ENCODE data around the gene B3GALT6.

The B3GALT6 gene

GRCh38 chr1:1223891-1224290 lies 8.1 kb upstream of the B3GALT6 start:
- peaks cover 6% of the 10 kb centered on the region; the same call in 1 of the 2 replicates for H3K36me3 ChIP-seq (ENCODE audit: insufficient read depth)
- no peak overlapping the region for H2AFZ ChIP-seq (ENCODE audit: low read depth)
- H3K4me3 ChIP-seq (IDR thresholded peaks at IDR 0.05; ENCODE audit: insufficient read depth, low read depth, low read length): no peak overlapping the region
- no peak overlapping the region for H3K9ac ChIP-seq
- H3K4me1 ChIP-seq (ENCODE audit: low read depth, poor library complexity, severe bottlenecking): no peaks in the 10 kb centered on the region
- TF ChIP-seq CTCF (conservative IDR thresholded peaks at IDR 0.05; ENCODE audit: low read depth, low read length): no peak
- no peak overlapping the region for H3K27ac ChIP-seq
- H3K27me3 ChIP-seq (ENCODE audit: insufficient read depth, low read depth): no peaks in the 10 kb centered on the region
- peaks cover 16% of the 10 kb centered on the region; the same call in 1 of the 2 replicates for H3K79me2 ChIP-seq (ENCODE audit: insufficient read depth, low read depth)
- no peak overlapping the region for H3K4me2 ChIP-seq
- no peaks in the 10 kb centered on the region for H4K20me1 ChIP-seq (ENCODE audit: insufficient read depth)

GRCh38 chr1:1225238-1225845 lies 6.7 kb upstream of the B3GALT6 start:
- H4K20me1 ChIP-seq (ENCODE audit: insufficient read depth): no peaks in the 10 kb centered on the region

GRCh38 chr1:1225913-1226312 lies 6.1 kb upstream of the B3GALT6 start:
- Histone ChIP-seq H4K20me1 (ENCODE audit: insufficient read depth) (no peaks in the 10 kb centered on the region), H3K4me2 (no peak overlapping the region), H3K9ac (no peak overlapping the region), H3K27me3 (ENCODE audit: insufficient read depth, low read depth) (no peaks in the 10 kb centered on the region), H3K4me3 (IDR thresholded peaks at IDR 0.05; ENCODE audit: insufficient read depth, low read depth, low read length) (no peak overlapping the region), H3K36me3 (ENCODE audit: insufficient read depth) (peaks cover 6% of the 10 kb centered on the region; the same call in 1 of the 2 replicates), H3K79me2 (ENCODE audit: insufficient read depth, low read depth) (peaks cover 36% of the 10 kb centered on the region), H3K27ac (no peak overlapping the region), H2AFZ (ENCODE audit: low read depth) (no peak overlapping the region), H3K4me1 (ENCODE audit: low read depth, poor library complexity, severe bottlenecking) (peaks cover 4% of the 10 kb centered on the region)
- TF ChIP-seq CTCF (conservative IDR thresholded peaks at IDR 0.05; ENCODE audit: low read depth, low read length): no peak

More at GRCh38 chr1:1225238-1225845, 6.7 kb upstream of the B3GALT6 start:
- Histone ChIP-seq H3K9ac (no peak overlapping the region), H3K27me3 (ENCODE audit: insufficient read depth, low read depth) (no peaks in the 10 kb centered on the region), H3K36me3 (ENCODE audit: insufficient read depth) (peaks cover 6% of the 10 kb centered on the region; the same call in 1 of the 2 replicates), H3K4me2 (no peak overlapping the region), H3K4me1 (ENCODE audit: low read depth, poor library complexity, severe bottlenecking) (peaks cover 4% of the 10 kb centered on the region), H3K79me2 (ENCODE audit: insufficient read depth, low read depth) (peaks cover 30% of the 10 kb centered on the region), H2AFZ (ENCODE audit: low read depth) (no peak overlapping the region), H3K27ac (no peak overlapping the region), H3K4me3 (IDR thresholded peaks at IDR 0.05; ENCODE audit: insufficient read depth, low read depth, low read length) (no peak overlapping the region)
- TF ChIP-seq CTCF (conservative IDR thresholded peaks at IDR 0.05; ENCODE audit: low read depth, low read length): no peak

- H3K9ac ChIP-seq: no peak overlapping the region
- no peak for TF ChIP-seq CTCF (conservative IDR thresholded peaks at IDR 0.05; ENCODE audit: low read depth, low read length)
These were observed 5.3 kb upstream of the B3GALT6 start for GRCh38 chr1:1226566-1227362.

More at GRCh38 chr1:1226566-1227362, 5.3 kb upstream of the B3GALT6 start:
- Histone ChIP-seq H3K27ac (no peak overlapping the region), H3K4me3 (IDR thresholded peaks at IDR 0.05; ENCODE audit: insufficient read depth, low read depth, low read length) (no peak overlapping the region), H4K20me1 (ENCODE audit: insufficient read depth) (no peaks in the 10 kb centered on the region), H3K4me2 (no peak overlapping the region), H3K27me3 (ENCODE audit: insufficient read depth, low read depth) (no peaks in the 10 kb centered on the region), H3K4me1 (ENCODE audit: low read depth, poor library complexity, severe bottlenecking) (peaks cover 4% of the 10 kb centered on the region), H3K36me3 (ENCODE audit: insufficient read depth) (peaks cover 6% of the 10 kb centered on the region; the same call in 1 of the 2 replicates), H2AFZ (ENCODE audit: low read depth) (no peak overlapping the region), H3K79me2 (ENCODE audit: insufficient read depth, low read depth) (peaks cover 43% of the 10 kb centered on the region)

All from KMS-11 (cell line).